ENCODE data around the gene RASL11B.

Gene RASL11B

GRCh38 chr4:52915730-52916300 lies 53.7 kb downstream of the RASL11B start:
- no peak for DNase-seq (ENCODE audit: low read depth)

Data from HS-5 (cell line).